Upper lobe of left lung (tissue), 4 donors: Measurements from ENCODE around the gene PIP.

Experiments used
- CTCF ChIP-seq, 6 experiments: fragments of 450-650 bp in 4 of 6; fragments of 200-600 bp in 2 of 6; sonication (generic) in 2 of 6; IDR thresholded peaks; one replicate each; pipeline ENCODE4 v1.5.1; 2016 to 2019; ENCODE audit warnings: antibody characterized with exemption in 6 of 6
- EP300 ChIP-seq, 4 donors: sonication (generic); formaldehyde crosslinking; IDR thresholded peaks; one replicate each; pipeline ENCODE4 v1.5.1; 2017; ENCODE audit warnings: antibody characterized with exemption in 4 of 4, control low read depth in 2 of 4

- no peak for TF ChIP-seq CTCF (IDR thresholded peaks at IDR 0.05)
- no peak for TF ChIP-seq EP300 (IDR thresholded peaks at IDR 0.05)
Measured at GRCh38 chr7:143129051-143129450, 2.8 kb upstream of the PIP start.
